GM06990 (cell line): ENCODE data around the gene CAMK1D.
"Not testable (repeated sequence)": the region's sequence is repeated elsewhere in the genome, so short reads cannot be mapped to it uniquely, and the experiment has no call there.

Experiments used
- DNase-seq: peaks from one replicate; pipeline ENCODE4 v3.0.0-alpha.2; 2011; ENCODE audit not compliant: insufficient read length; ENCODE audit errors: extremely low read depth
- H3K27me3 ChIP-seq: replicated peaks from 2 replicates; pipeline ENCODE4 v1.6.0; 2011; ENCODE audit warnings: low read length; ENCODE audit not compliant: control insufficient read depth, insufficient read depth
- H3K36me3 ChIP-seq: 2 replicates; pipeline ENCODE4 v1.5.1; 2011; ENCODE audit warnings: low read length; ENCODE audit not compliant: control insufficient read depth, insufficient read depth
- H3K4me3 ChIP-seq: replicated peaks from 2 replicates; pipeline ENCODE4 v1.5.1; 2011; ENCODE audit warnings: low read depth, mild to moderate bottlenecking, control low read depth, low read length
- CTCF ChIP-seq: IDR thresholded peaks from 2 replicates; pipeline ENCODE4 v1.5.1; 2011; ENCODE audit warnings: low read length, control low read depth, mild to moderate bottlenecking, inconsistent platforms; ENCODE audit not compliant: insufficient read depth, poor library complexity, severe bottlenecking

Gene CAMK1D

GRCh38 chr10:12357525-12358151, 8.3 kb downstream of the CAMK1D start:
- no peak for DNase-seq
- TF ChIP-seq CTCF, result no peak
- no peak overlapping the region for H3K4me3 ChIP-seq
- no peaks in the 10 kb centered on the region for H3K27me3 ChIP-seq
- no peaks in the 10 kb centered on the region for H3K36me3 ChIP-seq

GRCh38 chr10:12358863-12359564, 9.7 kb downstream of the CAMK1D start:
- no peak for DNase-seq
- no peak for TF ChIP-seq CTCF
- H3K27me3 ChIP-seq, result no peaks in the 10 kb centered on the region
- H3K36me3 ChIP-seq, result no peaks in the 10 kb centered on the region
- no peak overlapping the region for H3K4me3 ChIP-seq

GRCh38 chr10:12360461-12360860, 11.1 kb downstream of the CAMK1D start:
- H3K4me3 ChIP-seq, result no peak overlapping the region

GRCh38 chr10:12361115-12361514, 11.8 kb downstream of the CAMK1D start:
- not testable (repeated sequence) for H3K36me3 ChIP-seq, H3K4me3 ChIP-seq, H3K27me3 ChIP-seq, DNase-seq

More at GRCh38 chr10:12360461-12360860, 11.1 kb downstream of the CAMK1D start:
- no peak for DNase-seq
- Histone ChIP-seq H3K27me3 (no peaks in the 10 kb centered on the region), H3K36me3 (no peaks in the 10 kb centered on the region)
- no peak for TF ChIP-seq CTCF

- H3K4me3 ChIP-seq, result no peak overlapping the region
- H3K36me3 ChIP-seq, result no peaks in the 10 kb centered on the region
- no peak for TF ChIP-seq CTCF
- no peak for DNase-seq
- H3K27me3 ChIP-seq, result no peaks in the 10 kb centered on the region
These were observed 15.2 kb downstream of the CAMK1D start for GRCh38 chr10:12364559-12364958.

GRCh38 chr10:12367272-12367671, 17.9 kb downstream of the CAMK1D start:
- H3K36me3 ChIP-seq, result no peaks in the 10 kb centered on the region
- no peak overlapping the region for H3K4me3 ChIP-seq
- no peaks in the 10 kb centered on the region for H3K27me3 ChIP-seq
- TF ChIP-seq CTCF, result no peak
- no peak for DNase-seq
